Subcutaneous abdominal adipose tissue (tissue), 5 donors: ENCODE data around the gene DHDDS.
"Not testable (repeated sequence)": the region's sequence is repeated elsewhere in the genome, so short reads cannot be mapped to it uniquely, and the experiment has no call there.

Source experiments
- H3K27ac ChIP-seq: one replicate; pipeline ENCODE4 v1.7.0; 2013; ENCODE audit warnings: low read depth, mild to moderate bottlenecking, inconsistent platforms, low read length, moderate library complexity
- H3K27me3 ChIP-seq, 5 donors: one replicate each; pipeline ENCODE4 v1.7.0; 2013; ENCODE audit warnings: low read length in 5 of 5, inconsistent platforms in 1 of 5; ENCODE audit not compliant: control insufficient read depth in 5 of 5, insufficient read depth in 4 of 5
- H3K36me3 ChIP-seq, 5 donors: one replicate each; pipeline ENCODE4 v1.7.0; 2013; ENCODE audit warnings: low read length in 5 of 5; ENCODE audit not compliant: control insufficient read depth in 5 of 5, insufficient read depth in 5 of 5
- H3K4me1 ChIP-seq, 5 donors: one replicate each; pipeline ENCODE4 v1.7.0; 2013; ENCODE audit warnings: low read length in 5 of 5, mild to moderate bottlenecking in 3 of 5, moderate library complexity in 1 of 5; ENCODE audit not compliant: control insufficient read depth in 5 of 5, insufficient read depth in 5 of 5
- H3K4me3 ChIP-seq, 5 donors: one replicate each; pipeline ENCODE4 v1.7.0; 2013; ENCODE audit warnings: low read length in 5 of 5, low read depth in 1 of 5
- H3K9ac ChIP-seq, 5 donors: one replicate each; pipeline ENCODE4 v1.7.0; 2013; ENCODE audit warnings: low read length in 5 of 5, mild to moderate bottlenecking in 4 of 5, moderate library complexity in 3 of 5
- H3K9me3 ChIP-seq, 5 donors: one replicate each; pipeline ENCODE4 v1.7.0; 2013; ENCODE audit warnings: low read length in 5 of 5; ENCODE audit not compliant: control insufficient read depth in 5 of 5
- donor health status: healthy.
- donor health status: healthy.
- donor health status: healthy.
- donor health status: healthy.
- donor health status: healthy.

The DHDDS gene

GRCh38 chr1:26431979-26432695 is at the start of gene DHDDS:
TSS of gene DHDDS (plus strand) at chr1:26432321. CDS start at chr1:26432946, 625 bp downstream.
- H3K9ac ChIP-seq = peak within 1 kb of the TSS; percentile 71 to 97 (median 91)
- H3K4me1 ChIP-seq = peaks cover 3 to 59% (median 48%) of the 10 kb centered on the region in 5 donors
- peak within 1 kb of the TSS; percentile 87 for H3K27ac ChIP-seq
- H3K4me3 ChIP-seq = peak within 1 kb of the TSS; percentile 70 to 100 (median 97)
- H3K9me3 ChIP-seq = no peaks in the 10 kb centered on the region
- peaks cover 5 to 17% (median 10%) of the 10 kb centered on the region in 5 donors for H3K36me3 ChIP-seq
- no peaks in the 10 kb centered on the region for H3K27me3 ChIP-seq

GRCh38 chr1:26384076-26384475 is 48.0 kb upstream of the DHDDS start:
- Histone ChIP-seq H3K9me3 (no peaks in the 10 kb centered on the region), H3K27me3 (peaks cover 0 to 6% (median 0%) of the 10 kb centered on the region in 5 donors), H3K4me1 (no peaks in the 10 kb centered on the region), H3K4me3 (no peak overlapping the region), H3K27ac (no peak overlapping the region), H3K9ac (no peak overlapping the region), H3K36me3 (no peaks in the 10 kb centered on the region)

GRCh38 chr1:26385063-26385462 is 47.1 kb upstream of the DHDDS start:
- not testable (repeated sequence) for H3K4me3 ChIP-seq, H3K27ac ChIP-seq, H3K9ac ChIP-seq, H3K36me3 ChIP-seq, H3K4me1 ChIP-seq, H3K9me3 ChIP-seq
- H3K27me3 ChIP-seq = peaks cover 0 to 12% (median 2%) of the 10 kb centered on the region in 5 donors

GRCh38 chr1:26387447-26387846 is 44.7 kb upstream of the DHDDS start:
- H3K36me3 ChIP-seq = no peaks in the 10 kb centered on the region
- H3K4me3 ChIP-seq = no peak overlapping the region
- H3K9me3 ChIP-seq = no peaks in the 10 kb centered on the region
- no peak overlapping the region for H3K9ac ChIP-seq
- peaks cover 0 to 12% (median 2%) of the 10 kb centered on the region in 5 donors for H3K27me3 ChIP-seq
- no peak overlapping the region for H3K27ac ChIP-seq
- H3K4me1 ChIP-seq = no peaks in the 10 kb centered on the region

GRCh38 chr1:26388791-26389445 is 43.2 kb upstream of the DHDDS start:
- Histone ChIP-seq H3K27me3 (peaks cover 0 to 9% (median 2%) of the 10 kb centered on the region in 5 donors), H3K4me1 (no peaks in the 10 kb centered on the region), H3K27ac (no peak overlapping the region), H3K36me3 (no peaks in the 10 kb centered on the region), H3K9me3 (no peaks in the 10 kb centered on the region), H3K9ac (no peak overlapping the region), H3K4me3 (no peak overlapping the region)

GRCh38 chr1:26389604-26390247 is 42.4 kb upstream of the DHDDS start:
- H3K27me3 ChIP-seq = peaks cover 0 to 9% (median 2%) of the 10 kb centered on the region in 5 donors
- no peaks in the 10 kb centered on the region for H3K4me1 ChIP-seq
- no peaks in the 10 kb centered on the region for H3K36me3 ChIP-seq
- no peak overlapping the region for H3K27ac ChIP-seq
- no peak overlapping the region for H3K9ac ChIP-seq
- H3K9me3 ChIP-seq = no peaks in the 10 kb centered on the region
- no peak overlapping the region for H3K4me3 ChIP-seq

GRCh38 chr1:26391450-26391849 is 40.7 kb upstream of the DHDDS start:
- H3K36me3 ChIP-seq = no peaks in the 10 kb centered on the region
- no peak overlapping the region for H3K9ac ChIP-seq
- no peaks in the 10 kb centered on the region for H3K9me3 ChIP-seq
- H3K27me3 ChIP-seq = peaks cover 0 to 9% (median 2%) of the 10 kb centered on the region in 5 donors
- H3K27ac ChIP-seq = no peak overlapping the region
- H3K4me3 ChIP-seq = no peak overlapping the region
- H3K4me1 ChIP-seq = no peaks in the 10 kb centered on the region

- Histone ChIP-seq H3K9me3 (no peaks in the 10 kb centered on the region), H3K27me3 (no peaks in the 10 kb centered on the region), H3K9ac (no peak overlapping the region), H3K4me1 (no peaks in the 10 kb centered on the region), H3K36me3 (no peaks in the 10 kb centered on the region), H3K27ac (no peak overlapping the region), H3K4me3 (no peak overlapping the region)
Measured at GRCh38 chr1:26395754-26396153, 36.4 kb upstream of the DHDDS start.

- H3K36me3 ChIP-seq = no peaks in the 10 kb centered on the region
- H3K27ac ChIP-seq = no peak overlapping the region
- H3K9ac ChIP-seq = no peak overlapping the region
- H3K4me3 ChIP-seq = no peak overlapping the region
- H3K4me1 ChIP-seq = no peaks in the 10 kb centered on the region
- H3K9me3 ChIP-seq = no peaks in the 10 kb centered on the region
- H3K27me3 ChIP-seq = peaks cover 5 to 12% (median 7%) of the 10 kb centered on the region in 5 donors
Measured at GRCh38 chr1:26399034-26399433, 33.1 kb upstream of the DHDDS start.

GRCh38 chr1:26401891-26402290 is 30.2 kb upstream of the DHDDS start:
- H3K27me3 ChIP-seq = peaks cover 5 to 12% (median 7%) of the 10 kb centered on the region in 5 donors
- no peak overlapping the region for H3K4me3 ChIP-seq
- no peaks in the 10 kb centered on the region for H3K9me3 ChIP-seq
- H3K4me1 ChIP-seq = no peaks in the 10 kb centered on the region
- no peak overlapping the region for H3K9ac ChIP-seq
- H3K36me3 ChIP-seq = no peaks in the 10 kb centered on the region
- no peak overlapping the region for H3K27ac ChIP-seq
